K562 (cell line): ENCODE measurements around the gene VPS33B.

Experiments
- C11orf30 ChIP-seq: fragments of 450-650 bp; IDR thresholded peaks from 2 replicates; pipeline ENCODE4 v1.6.1; 2016; ENCODE audit warnings: low read depth, mild to moderate bottlenecking
- CHD4 ChIP-seq: fragments of 200-600 bp; sonication (generic); IDR thresholded peaks from 3 replicates; pipeline ENCODE4 v1.6.1; 2012; ENCODE audit warnings: low read depth, mild to moderate bottlenecking, mixed read lengths, low read length, inconsistent platforms; ENCODE audit not compliant: insufficient read depth, insufficient replicate concordance, poor library complexity, severe bottlenecking
- DEAF1 ChIP-seq: fragments of 450-650 bp; formaldehyde crosslinking; IDR thresholded peaks from 2 replicates; pipeline ENCODE4 v1.4.0; 2020; ENCODE audit warnings: mild to moderate bottlenecking, moderate library complexity
- DPF2 ChIP-seq: fragments of 450-650 bp; IDR thresholded peaks from 2 replicates; pipeline ENCODE4 v1.6.1; 2016
- GTF2E2 ChIP-seq: fragments of 200-800 bp; sonication (Bioruptor generic); IDR thresholded peaks from 2 replicates; pipeline ENCODE4 v1.6.1; 2016; ENCODE audit warnings: missing genetic modification characterization, missing compliant biosample characterization
- NFE2 ChIP-seq: IDR thresholded peaks from 2 replicates; pipeline ENCODE4 v1.6.1; 2014; ENCODE audit warnings: antibody characterized with exemption, low read depth
- NFE2L1 ChIP-seq: fragments of 450-650 bp; IDR thresholded peaks from 2 replicates; pipeline ENCODE4 v1.6.1; 2016; ENCODE audit warnings: missing genetic modification characterization, low read depth, mild to moderate bottlenecking, missing compliant biosample characterization, moderate library complexity, borderline replicate concordance
- SMC3 ChIP-seq: conservative IDR thresholded peaks from 2 replicates; pipeline ENCODE4 v1.6.1; 2011; ENCODE audit warnings: low read depth, low read length, improper control_type of control experiment; ENCODE audit not compliant: insufficient read depth
- TAF1 ChIP-seq: IDR thresholded peaks from 2 replicates; pipeline ENCODE4 v1.6.1; 2011; ENCODE audit warnings: mild to moderate bottlenecking, low read length, moderate library complexity; ENCODE audit not compliant: insufficient read depth, control insufficient read depth, severe bottlenecking; ENCODE audit errors: extremely low read depth
- ZBTB43 ChIP-seq: sonication (generic); formaldehyde crosslinking; IDR thresholded peaks from 2 replicates; pipeline ENCODE4 v1.8.0; 2023; ENCODE audit warnings: mild to moderate bottlenecking, missing genetic modification reagents
- ZNF263 ChIP-seq: sonication (generic); formaldehyde crosslinking; IDR thresholded peaks from 2 replicates; pipeline ENCODE4 v1.8.0; 2022; ENCODE audit warnings: mild to moderate bottlenecking, missing genetic modification reagents, borderline replicate concordance
- ZNF395 ChIP-seq: fragments of 200-800 bp; sonication (Bioruptor generic); IDR thresholded peaks from 2 replicates; pipeline ENCODE4 v1.6.1; 2017; ENCODE audit warnings: missing genetic modification characterization, missing compliant biosample characterization
- TF ChIP-seq, protein P1 (sequence below): sonication (generic); formaldehyde crosslinking; IDR thresholded peaks from 2 replicates; pipeline ENCODE4 v1.4.0; 2020; ENCODE audit warnings: mild to moderate bottlenecking, missing genetic modification reagents

GRCh38 chr15:90959894-90960293 lies 62.5 kb downstream of the VPS33B start:
- TF ChIP-seq GTF2E2 (tag) = no peak
- no peak for TF ChIP-seq ZBTB43 (CRISPR knock-in tag)
- TF ChIP-seq NFE2 = no peak
- TF ChIP-seq C11orf30 = no peak
- no peak for TF ChIP-seq SMC3
- no peak for TF ChIP-seq ZNF395 (CRISPR knock-in tag)
- no peak for TF ChIP-seq DEAF1 (CRISPR knock-in tag)
- TF ChIP-seq ZNF263 (CRISPR knock-in tag) = no peak
- TF ChIP-seq, protein P1, sequence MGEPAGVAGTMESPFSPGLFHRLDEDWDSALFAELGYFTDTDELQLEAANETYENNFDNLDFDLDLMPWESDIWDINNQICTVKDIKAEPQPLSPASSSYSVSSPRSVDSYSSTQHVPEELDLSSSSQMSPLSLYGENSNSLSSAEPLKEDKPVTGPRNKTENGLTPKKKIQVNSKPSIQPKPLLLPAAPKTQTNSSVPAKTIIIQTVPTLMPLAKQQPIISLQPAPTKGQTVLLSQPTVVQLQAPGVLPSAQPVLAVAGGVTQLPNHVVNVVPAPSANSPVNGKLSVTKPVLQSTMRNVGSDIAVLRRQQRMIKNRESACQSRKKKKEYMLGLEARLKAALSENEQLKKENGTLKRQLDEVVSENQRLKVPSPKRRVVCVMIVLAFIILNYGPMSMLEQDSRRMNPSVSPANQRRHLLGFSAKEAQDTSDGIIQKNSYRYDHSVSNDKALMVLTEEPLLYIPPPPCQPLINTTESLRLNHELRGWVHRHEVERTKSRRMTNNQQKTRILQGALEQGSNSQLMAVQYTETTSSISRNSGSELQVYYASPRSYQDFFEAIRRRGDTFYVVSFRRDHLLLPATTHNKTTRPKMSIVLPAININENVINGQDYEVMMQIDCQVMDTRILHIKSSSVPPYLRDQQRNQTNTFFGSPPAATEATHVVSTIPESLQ (CRISPR knock-in tag) = no peak
- TF ChIP-seq TAF1 = no peak
- TF ChIP-seq NFE2L1 (tag) = no peak
- no peak for TF ChIP-seq CHD4
- TF ChIP-seq DPF2 = no peak
